Spleen (tissue), 7 donors: ENCODE measurements around the gene PIP5K1B.

ENCODE experiments used
- POLR2A ChIP-seq, 3 donors: fragments of 450-650 bp; IDR thresholded peaks; one replicate each; pipeline ENCODE4 v1.5.1; 2017; ENCODE audit warnings: antibody characterized with exemption in 3 of 3, mild to moderate bottlenecking in 1 of 3
- POLR2AphosphoS5 ChIP-seq, 3 donors: sonication (generic); formaldehyde crosslinking; IDR thresholded peaks; one replicate each; pipeline ENCODE4 v1.5.1; 2017; ENCODE audit warnings: antibody characterized with exemption in 3 of 3
- TF ChIP-seq, protein P1 (sequence below), 11 experiments: fragments of 200-600 bp in 7 of 11; fragments of 450-650 bp in 4 of 11; sonication (generic) in 4 of 11; IDR thresholded peaks in 8 of 11; conservative IDR thresholded peaks in 3 of 11; 1 replicate in 7 of 11; 2 replicates in 4 of 11; pipeline versions ENCODE4 v1.4.0 to v1.8.0; 2016 to 2021; ENCODE audit warnings: antibody characterized with exemption in 11 of 11, inconsistent platforms in 4 of 11, mild to moderate bottlenecking in 1 of 11
- donor health status: DM: no; HTN: no; CAD: no; lungs with moderate emphysema.
- donor health status: DM: no; HTN: no; CAD: no.
- donor health status: DM: no; HTN: no; CAD: no.

- no peak for TF ChIP-seq POLR2A (IDR thresholded peaks at IDR 0.05)
- TF ChIP-seq POLR2AphosphoS5 (IDR thresholded peaks at IDR 0.05), result no peak
- TF ChIP-seq, protein P1, sequence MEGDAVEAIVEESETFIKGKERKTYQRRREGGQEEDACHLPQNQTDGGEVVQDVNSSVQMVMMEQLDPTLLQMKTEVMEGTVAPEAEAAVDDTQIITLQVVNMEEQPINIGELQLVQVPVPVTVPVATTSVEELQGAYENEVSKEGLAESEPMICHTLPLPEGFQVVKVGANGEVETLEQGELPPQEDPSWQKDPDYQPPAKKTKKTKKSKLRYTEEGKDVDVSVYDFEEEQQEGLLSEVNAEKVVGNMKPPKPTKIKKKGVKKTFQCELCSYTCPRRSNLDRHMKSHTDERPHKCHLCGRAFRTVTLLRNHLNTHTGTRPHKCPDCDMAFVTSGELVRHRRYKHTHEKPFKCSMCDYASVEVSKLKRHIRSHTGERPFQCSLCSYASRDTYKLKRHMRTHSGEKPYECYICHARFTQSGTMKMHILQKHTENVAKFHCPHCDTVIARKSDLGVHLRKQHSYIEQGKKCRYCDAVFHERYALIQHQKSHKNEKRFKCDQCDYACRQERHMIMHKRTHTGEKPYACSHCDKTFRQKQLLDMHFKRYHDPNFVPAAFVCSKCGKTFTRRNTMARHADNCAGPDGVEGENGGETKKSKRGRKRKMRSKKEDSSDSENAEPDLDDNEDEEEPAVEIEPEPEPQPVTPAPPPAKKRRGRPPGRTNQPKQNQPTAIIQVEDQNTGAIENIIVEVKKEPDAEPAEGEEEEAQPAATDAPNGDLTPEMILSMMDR (IDR thresholded peaks at IDR 0.05 in 8 of 11, conservative IDR thresholded peaks at IDR 0.05 in 3 of 11), result no peak
Measured at GRCh38 chr9:68941780-68942459, 236.9 kb downstream of the PIP5K1B start.
